ENCODE results near the gene TMEM163.

The TMEM163 gene

GRCh38 chr2:134457765-134458472, 260.9 kb downstream of the TMEM163 start:
- no peak overlapping the region for H3K4me3 ChIP-seq (ENCODE audit: low read depth in 1 of 2, low read length in 2 of 2)
- no peaks in the 10 kb centered on the region for H3K9me3 ChIP-seq (ENCODE audit: control insufficient read depth in 1 of 2, low read length in 2 of 2)
- no peaks in the 10 kb centered on the region for H3K27me3 ChIP-seq (ENCODE audit: control insufficient read depth in 1 of 2, insufficient read depth in 2 of 2, low read length in 2 of 2)
- H3K4me1 ChIP-seq (ENCODE audit: control insufficient read depth in 1 of 2, insufficient read depth in 2 of 2, low read length in 2 of 2) = no peaks in the 10 kb centered on the region
- H3K9ac ChIP-seq (ENCODE audit: low read depth in 1 of 2, low read length in 2 of 2) = no peak overlapping the region
- H3K27ac ChIP-seq (ENCODE audit: low read depth, low read length) = no peak overlapping the region
- peaks cover 3 to 11% of the 10 kb centered on the region in 2 donors for H3K36me3 ChIP-seq (ENCODE audit: control insufficient read depth in 1 of 2, insufficient read depth in 2 of 2, low read length in 2 of 2)

- H3K4me3 ChIP-seq (ENCODE audit: low read depth in 1 of 2, low read length in 2 of 2) = no peak overlapping the region
- no peak overlapping the region for H3K9ac ChIP-seq (ENCODE audit: low read depth in 1 of 2, low read length in 2 of 2)
- H3K27ac ChIP-seq (ENCODE audit: low read depth, low read length) = no peak overlapping the region
- H3K9me3 ChIP-seq (ENCODE audit: control insufficient read depth in 1 of 2, low read length in 2 of 2) = no peaks in the 10 kb centered on the region
- peaks cover 3 to 11% of the 10 kb centered on the region in 2 donors for H3K36me3 ChIP-seq (ENCODE audit: control insufficient read depth in 1 of 2, insufficient read depth in 2 of 2, low read length in 2 of 2)
- no peaks in the 10 kb centered on the region for H3K27me3 ChIP-seq (ENCODE audit: control insufficient read depth in 1 of 2, insufficient read depth in 2 of 2, low read length in 2 of 2)
- no peaks in the 10 kb centered on the region for H3K4me1 ChIP-seq (ENCODE audit: control insufficient read depth in 1 of 2, insufficient read depth in 2 of 2, low read length in 2 of 2)
Measured at GRCh38 chr2:134457353-134457752, 261.4 kb downstream of the TMEM163 start.

- H3K4me3 ChIP-seq (ENCODE audit: low read depth in 1 of 2, low read length in 2 of 2) = no peak overlapping the region
- H3K36me3 ChIP-seq (ENCODE audit: control insufficient read depth in 1 of 2, insufficient read depth in 2 of 2, low read length in 2 of 2) = peaks cover 6 to 11% of the 10 kb centered on the region in 2 donors
- H3K4me1 ChIP-seq (ENCODE audit: control insufficient read depth in 1 of 2, insufficient read depth in 2 of 2, low read length in 2 of 2) = no peaks in the 10 kb centered on the region
- H3K27me3 ChIP-seq (ENCODE audit: control insufficient read depth in 1 of 2, insufficient read depth in 2 of 2, low read length in 2 of 2) = no peaks in the 10 kb centered on the region
- no peaks in the 10 kb centered on the region for H3K9me3 ChIP-seq (ENCODE audit: control insufficient read depth in 1 of 2, low read length in 2 of 2)
- no peak overlapping the region for H3K27ac ChIP-seq (ENCODE audit: low read depth, low read length)
- no peak overlapping the region for H3K9ac ChIP-seq (ENCODE audit: low read depth in 1 of 2, low read length in 2 of 2)
Measured at GRCh38 chr2:134455426-134455825, 263.4 kb downstream of the TMEM163 start.

GRCh38 chr2:134454931-134455330, 263.9 kb downstream of the TMEM163 start:
- Histone ChIP-seq H3K27me3 (ENCODE audit: control insufficient read depth in 1 of 2, insufficient read depth in 2 of 2, low read length in 2 of 2) (no peaks in the 10 kb centered on the region), H3K27ac (ENCODE audit: low read depth, low read length) (no peak overlapping the region), H3K4me3 (ENCODE audit: low read depth in 1 of 2, low read length in 2 of 2) (no peak overlapping the region), H3K9ac (ENCODE audit: low read depth in 1 of 2, low read length in 2 of 2) (no peak overlapping the region), H3K4me1 (ENCODE audit: control insufficient read depth in 1 of 2, insufficient read depth in 2 of 2, low read length in 2 of 2) (no peaks in the 10 kb centered on the region), H3K36me3 (ENCODE audit: control insufficient read depth in 1 of 2, insufficient read depth in 2 of 2, low read length in 2 of 2) (peaks cover 8 to 13% of the 10 kb centered on the region in 2 donors), H3K9me3 (ENCODE audit: control insufficient read depth in 1 of 2, low read length in 2 of 2) (no peaks in the 10 kb centered on the region)

GRCh38 chr2:134454426-134454825, 264.4 kb downstream of the TMEM163 start:
- Histone ChIP-seq H3K4me3 (ENCODE audit: low read depth in 1 of 2, low read length in 2 of 2) (no peak overlapping the region), H3K4me1 (ENCODE audit: control insufficient read depth in 1 of 2, insufficient read depth in 2 of 2, low read length in 2 of 2) (no peaks in the 10 kb centered on the region), H3K27ac (ENCODE audit: low read depth, low read length) (no peak overlapping the region), H3K9ac (ENCODE audit: low read depth in 1 of 2, low read length in 2 of 2) (no peak overlapping the region), H3K9me3 (ENCODE audit: control insufficient read depth in 1 of 2, low read length in 2 of 2) (no peaks in the 10 kb centered on the region), H3K27me3 (ENCODE audit: control insufficient read depth in 1 of 2, insufficient read depth in 2 of 2, low read length in 2 of 2) (no peaks in the 10 kb centered on the region), H3K36me3 (ENCODE audit: control insufficient read depth in 1 of 2, insufficient read depth in 2 of 2, low read length in 2 of 2) (peaks cover 9 to 18% of the 10 kb centered on the region in 2 donors)

- Histone ChIP-seq H3K4me1 (ENCODE audit: control insufficient read depth in 1 of 2, insufficient read depth in 2 of 2, low read length in 2 of 2) (no peaks in the 10 kb centered on the region), H3K4me3 (ENCODE audit: low read depth in 1 of 2, low read length in 2 of 2) (no peak overlapping the region), H3K9ac (ENCODE audit: low read depth in 1 of 2, low read length in 2 of 2) (no peak overlapping the region), H3K36me3 (ENCODE audit: control insufficient read depth in 1 of 2, insufficient read depth in 2 of 2, low read length in 2 of 2) (peaks cover 9 to 20% of the 10 kb centered on the region in 2 donors), H3K9me3 (ENCODE audit: control insufficient read depth in 1 of 2, low read length in 2 of 2) (no peaks in the 10 kb centered on the region), H3K27me3 (ENCODE audit: control insufficient read depth in 1 of 2, insufficient read depth in 2 of 2, low read length in 2 of 2) (no peaks in the 10 kb centered on the region), H3K27ac (ENCODE audit: low read depth, low read length) (no peak overlapping the region)
Measured at GRCh38 chr2:134453973-134454372, 264.8 kb downstream of the TMEM163 start.

GRCh38 chr2:134453476-134453875, 265.3 kb downstream of the TMEM163 start:
- no peak overlapping the region for H3K27ac ChIP-seq (ENCODE audit: low read depth, low read length)
- H3K4me3 ChIP-seq (ENCODE audit: low read depth in 1 of 2, low read length in 2 of 2) = no peak overlapping the region
- no peaks in the 10 kb centered on the region for H3K4me1 ChIP-seq (ENCODE audit: control insufficient read depth in 1 of 2, insufficient read depth in 2 of 2, low read length in 2 of 2)
- no peaks in the 10 kb centered on the region for H3K9me3 ChIP-seq (ENCODE audit: control insufficient read depth in 1 of 2, low read length in 2 of 2)
- no peaks in the 10 kb centered on the region for H3K27me3 ChIP-seq (ENCODE audit: control insufficient read depth in 1 of 2, insufficient read depth in 2 of 2, low read length in 2 of 2)
- peaks cover 14 to 25% of the 10 kb centered on the region in 2 donors for H3K36me3 ChIP-seq (ENCODE audit: control insufficient read depth in 1 of 2, insufficient read depth in 2 of 2, low read length in 2 of 2)
- H3K9ac ChIP-seq (ENCODE audit: low read depth in 1 of 2, low read length in 2 of 2) = no peak overlapping the region

- H3K36me3 ChIP-seq (ENCODE audit: control insufficient read depth in 1 of 2, insufficient read depth in 2 of 2, low read length in 2 of 2) = peaks cover 23 to 37% of the 10 kb centered on the region in 2 donors
- no peak overlapping the region for H3K9ac ChIP-seq (ENCODE audit: low read depth in 1 of 2, low read length in 2 of 2)
Measured at GRCh38 chr2:134452042-134452733, 266.6 kb downstream of the TMEM163 start.

GRCh38 chr2:134451347-134451630, 267.5 kb downstream of the TMEM163 start:
- H3K9ac ChIP-seq (ENCODE audit: low read depth in 1 of 2, low read length in 2 of 2) = no peak overlapping the region
- H3K4me3 ChIP-seq (ENCODE audit: low read depth in 1 of 2, low read length in 2 of 2) = no peak overlapping the region
- no peaks in the 10 kb centered on the region for H3K27me3 ChIP-seq (ENCODE audit: control insufficient read depth in 1 of 2, insufficient read depth in 2 of 2, low read length in 2 of 2)
- no peaks in the 10 kb centered on the region for H3K4me1 ChIP-seq (ENCODE audit: control insufficient read depth in 1 of 2, insufficient read depth in 2 of 2, low read length in 2 of 2)
- H3K9me3 ChIP-seq (ENCODE audit: control insufficient read depth in 1 of 2, low read length in 2 of 2) = no peaks in the 10 kb centered on the region
- H3K36me3 ChIP-seq (ENCODE audit: control insufficient read depth in 1 of 2, insufficient read depth in 2 of 2, low read length in 2 of 2) = peaks cover 23 to 46% of the 10 kb centered on the region in 2 donors
- no peak overlapping the region for H3K27ac ChIP-seq (ENCODE audit: low read depth, low read length)

More at GRCh38 chr2:134452042-134452733, 266.6 kb downstream of the TMEM163 start:
- Histone ChIP-seq H3K9me3 (ENCODE audit: control insufficient read depth in 1 of 2, low read length in 2 of 2) (no peaks in the 10 kb centered on the region), H3K27me3 (ENCODE audit: control insufficient read depth in 1 of 2, insufficient read depth in 2 of 2, low read length in 2 of 2) (no peaks in the 10 kb centered on the region), H3K4me1 (ENCODE audit: control insufficient read depth in 1 of 2, insufficient read depth in 2 of 2, low read length in 2 of 2) (no peaks in the 10 kb centered on the region), H3K27ac (ENCODE audit: low read depth, low read length) (no peak overlapping the region), H3K4me3 (ENCODE audit: low read depth in 1 of 2, low read length in 2 of 2) (no peak overlapping the region)

GRCh38 chr2:134449751-134450513, 268.9 kb downstream of the TMEM163 start:
- no peak overlapping the region for H3K9ac ChIP-seq (ENCODE audit: low read depth in 1 of 2, low read length in 2 of 2)
- no peaks in the 10 kb centered on the region for H3K27me3 ChIP-seq (ENCODE audit: control insufficient read depth in 1 of 2, insufficient read depth in 2 of 2, low read length in 2 of 2)
- H3K4me1 ChIP-seq (ENCODE audit: control insufficient read depth in 1 of 2, insufficient read depth in 2 of 2, low read length in 2 of 2) = no peaks in the 10 kb centered on the region
- H3K4me3 ChIP-seq (ENCODE audit: low read depth in 1 of 2, low read length in 2 of 2) = no peak overlapping the region
- H3K36me3 ChIP-seq (ENCODE audit: control insufficient read depth in 1 of 2, insufficient read depth in 2 of 2, low read length in 2 of 2) = peaks cover 25 to 53% of the 10 kb centered on the region in 2 donors
- H3K9me3 ChIP-seq (ENCODE audit: control insufficient read depth in 1 of 2, low read length in 2 of 2) = no peaks in the 10 kb centered on the region
- no peak overlapping the region for H3K27ac ChIP-seq (ENCODE audit: low read depth, low read length)
